Lung (tissue), 13 donors: ENCODE data around the gene CDX2. TPM values are rescaled to one million over a fixed set of nuclear protein-coding genes. Genes with fewer than 3 reads are reported as not detected.

Experiments
- ATAC-seq: fragments of 200-7000 bp; cut with Tn5 transposase; one replicate; pipeline ENCODE4 v1.9.1; 2020; ENCODE audit warnings: moderate number of reproducible peaks; ENCODE audit not compliant: insufficient read depth, low FRiP score
- DNase-seq, 3 donors: peaks; one replicate each; pipeline ENCODE4 v3.0.0-alpha.2; 2013 to 2017
- H3K27ac ChIP-seq, 2 donors: one replicate each; pipeline ENCODE4 v1.5.1; 2013; ENCODE audit warnings: mild to moderate bottlenecking in 2 of 2, moderate library complexity in 2 of 2, control low read depth in 1 of 2, inconsistent platforms in 1 of 2, low read depth in 1 of 2, low read length in 1 of 2
- H3K27me3 ChIP-seq, 3 donors: one replicate each; pipeline ENCODE4 v1.5.1; 2013; ENCODE audit warnings: low read length in 2 of 3; ENCODE audit not compliant: control insufficient read depth in 3 of 3, insufficient read depth in 3 of 3
- H3K36me3 ChIP-seq, 4 donors: one replicate each; pipeline ENCODE4 v1.5.1; 2013; ENCODE audit warnings: low read length in 4 of 4, mild to moderate bottlenecking in 1 of 4, moderate library complexity in 1 of 4; ENCODE audit not compliant: control insufficient read depth in 4 of 4, insufficient read depth in 4 of 4
- H3K4me1 ChIP-seq, 5 donors: one replicate each; pipeline ENCODE4 v1.5.1; 2013; ENCODE audit warnings: low read length in 5 of 5, mild to moderate bottlenecking in 2 of 5, moderate library complexity in 1 of 5; ENCODE audit not compliant: control insufficient read depth in 5 of 5, insufficient read depth in 5 of 5
- H3K4me3 ChIP-seq: one replicate; pipeline ENCODE4 v1.5.1; 2013; ENCODE audit warnings: mild to moderate bottlenecking, control low read depth, moderate library complexity
- H3K9ac ChIP-seq, 2 donors: one replicate each; pipeline ENCODE4 v1.5.1; 2013; ENCODE audit warnings: low read length in 2 of 2, control low read depth in 1 of 2; ENCODE audit not compliant: insufficient read depth in 1 of 2
- H3K9me3 ChIP-seq, 4 donors: one replicate each; pipeline ENCODE4 v1.5.1; 2013; ENCODE audit warnings: low read length in 3 of 4, mild to moderate bottlenecking in 1 of 4, moderate library complexity in 1 of 4; ENCODE audit not compliant: control insufficient read depth in 4 of 4, insufficient read depth in 3 of 4
- CTCF ChIP-seq: IDR thresholded peaks from 2 replicates; pipeline ENCODE4 v1.5.1; 2012; ENCODE audit warnings: mild to moderate bottlenecking; ENCODE audit errors: control extremely low read depth, extremely low read depth
- WGBS, 2 donors: extraction: QIAGEN DNeasy Blood & Tissue Kit; methylation state at CpG; one replicate each; pipeline ENCODE4 v1.1.7; 2013; 5-methylcytosine and 5-hydroxymethylcytosine counted together
- polyA plus RNA-seq, 2 donors: library from polyadenylated mRNA; stranded (reverse); fragments of 200-250 nt; gene quantifications; one replicate each; pipeline ENCODE4 v1.2.1, GENCODE V29; 2013
- small RNA-seq: library from RNA; depleted of rRNA; stranded (forward); fragments of <200 nt; gene quantifications from one replicate; pipeline ENCODE3, GENCODE V24; 2014; ENCODE audit warnings: low replicate concordance
- total RNA-seq, 2 donors: library from RNA; depleted of rRNA in 1 of 2; stranded (reverse); fragments of >200 nt in 1 of 2; gene quantifications; one replicate each; pipeline ENCODE4 v1.2.1, GENCODE V29; 2014 to 2021
- donor health status: control.
- donor health status: control.
- donor health status: Bipolar disorder and iron deficiency.
- donor health status: healthy.
- donor health status: DM: yes; HTN: yes; CAD: no.

The CDX2 gene
- total and polyA plus RNA-seq, 4 donors, result 0.12 TPM; not detected in 3

DNA sequence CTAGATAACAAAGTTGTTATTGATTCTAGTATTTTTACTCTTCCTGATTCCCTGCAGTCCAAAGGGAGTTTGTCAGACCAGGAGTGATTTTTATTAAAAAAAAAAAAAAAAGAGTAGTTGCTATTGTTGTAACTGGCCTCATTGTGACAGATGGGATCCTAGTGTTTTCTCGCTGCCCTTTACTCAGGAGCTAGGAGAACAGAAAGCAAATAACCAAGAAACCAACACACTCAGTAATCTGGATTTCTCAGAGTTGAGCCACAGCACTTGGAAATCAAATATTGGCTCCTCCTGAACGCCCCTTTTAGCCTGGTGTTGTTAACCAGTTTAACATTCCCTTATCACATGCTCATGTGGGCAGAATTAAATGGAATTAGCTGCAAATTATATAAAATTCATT, 57.6 kb downstream of the CDX2 start:
- Histone ChIP-seq H3K36me3 (no peaks in the 10 kb centered on the region), H3K27ac (no peak overlapping the region), H3K4me3 (no peak overlapping the region), H3K4me1 (no peaks in the 10 kb centered on the region), H3K9ac (no peak overlapping the region), H3K27me3 (peaks cover 22 to 86% (median 76%) of the 10 kb centered on the region in 3 donors), H3K9me3 (peaks cover 0 to 6% (median 0%) of the 10 kb centered on the region in 4 donors)
- no peak for ATAC-seq
- 46 to 51% methylated on average over 2 of the region's 2 CpGs for whole genome bisulfite sequencing, 2 donors
- DNase-seq, result no peak
- no peak for TF ChIP-seq CTCF

Small RNA genes within 50 kb of the gene (small RNA-seq; reads per million reads assigned to genes)
- gene ATP5F1EP2 (0.08 reads per million), gene RN7SL272P (not detected)

Other genes starting within 250 kb of the CDX2 start
- gene GSX1, start 176.8 kb downstream of the CDX2 start, total RNA-seq, result not detected
- gene GSX1, start 176.8 kb downstream of the CDX2 start, polyA plus RNA-seq, result not detected
- gene PDX1, start 49.3 kb downstream of the CDX2 start, total RNA-seq, result not detected
- not detected for gene PDX1, start 49.3 kb downstream of the CDX2 start, polyA plus RNA-seq
- not detected for gene URAD, start 19.4 kb upstream of the CDX2 start, total RNA-seq
- not detected for gene URAD, start 19.4 kb upstream of the CDX2 start, polyA plus RNA-seq
- gene FLT3, start 131.3 kb upstream of the CDX2 start, total RNA-seq, result under 1 TPM; 0.71 to 0.74 TPM
- 1 to 10 TPM in 1 of 2 donors, under 1 TPM in 1; 0.43 to 1.9 TPM for gene FLT3, start 131.3 kb upstream of the CDX2 start, polyA plus RNA-seq
- gene PAN3, start 169.2 kb upstream of the CDX2 start, total RNA-seq, result 10 to 100 TPM; 32.9 to 65.4 TPM
- gene PAN3, start 169.2 kb upstream of the CDX2 start, polyA plus RNA-seq, result 10 to 100 TPM; 10.3 to 14.0 TPM